ENCODE data around the gene PIK3C2G. TPM values are rescaled to one million over a fixed set of nuclear protein-coding genes. Genes with fewer than 3 reads are reported as not detected.
"Not testable (repeated sequence)": the region's sequence is repeated elsewhere in the genome, so short reads cannot be mapped to it uniquely, and the experiment has no call there.

The PIK3C2G gene
- total RNA-seq, 2 donors from 2014 or later: not detected

GRCh38 chr12:18492372-18493025 is 231.2 kb downstream of the PIK3C2G start:
- no peak for DNase-seq
- intact Hi-C loops (cut with DNase I): no loop called here
- ATAC-seq: peak in 1 of 2 donors; percentile 83

GRCh38 chr12:18496156-18496555 is 234.8 kb downstream of the PIK3C2G start:
- ATAC-seq: no peak
- intact Hi-C loops (cut with DNase I): no loop called here

DNA sequence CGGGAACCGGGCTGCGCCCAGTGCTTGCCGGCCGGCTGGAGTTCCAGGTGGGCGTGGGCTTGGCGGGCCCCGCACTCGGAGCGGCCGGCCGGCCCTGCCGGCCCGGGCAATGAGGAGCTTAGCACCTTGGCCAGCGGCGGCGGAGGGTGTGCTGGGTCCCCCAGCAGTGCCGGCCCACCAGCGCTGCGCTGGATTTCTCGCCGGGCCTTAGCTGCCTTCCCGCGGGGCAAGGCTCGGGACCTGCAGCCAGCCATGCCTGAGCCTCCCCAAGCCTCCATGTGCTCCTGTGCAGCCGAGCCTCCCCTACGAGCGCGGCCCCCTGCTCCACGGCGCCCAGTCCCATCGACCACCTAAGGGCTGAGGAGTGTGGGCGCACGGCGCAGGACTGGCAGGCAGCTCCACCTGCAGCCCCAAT is 238.8 kb downstream of the PIK3C2G start:
- DNase-seq; ATAC-seq; intact Hi-C loops (cut with DNase I): not testable (repeated sequence)

More at GRCh38 chr12:18496156-18496555, 234.8 kb downstream of the PIK3C2G start:
- DNase-seq: no peak

DNA sequence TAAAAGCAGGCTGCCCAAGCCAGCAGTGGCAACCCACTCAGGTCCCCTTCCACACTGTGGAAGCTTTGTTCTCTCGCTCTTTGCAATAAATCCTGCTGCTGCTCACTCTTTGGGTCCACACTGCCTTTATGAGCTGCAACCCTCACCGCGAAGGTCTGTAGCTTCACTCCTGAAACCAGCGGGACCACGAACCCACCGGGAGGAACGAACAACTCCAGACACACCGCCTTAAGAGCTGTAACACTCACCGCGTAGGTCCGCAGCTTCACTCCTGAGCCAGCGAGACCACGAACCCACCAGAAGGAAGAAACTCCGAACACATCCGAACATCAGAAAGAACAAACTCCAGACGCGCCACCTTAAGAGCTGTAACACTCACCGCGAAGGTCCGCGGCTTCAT is 239.4 kb downstream of the PIK3C2G start:
- intact Hi-C loops (cut with DNase I); ATAC-seq: not testable (repeated sequence)
- DNase-seq: peak; percentile 12

DNA sequence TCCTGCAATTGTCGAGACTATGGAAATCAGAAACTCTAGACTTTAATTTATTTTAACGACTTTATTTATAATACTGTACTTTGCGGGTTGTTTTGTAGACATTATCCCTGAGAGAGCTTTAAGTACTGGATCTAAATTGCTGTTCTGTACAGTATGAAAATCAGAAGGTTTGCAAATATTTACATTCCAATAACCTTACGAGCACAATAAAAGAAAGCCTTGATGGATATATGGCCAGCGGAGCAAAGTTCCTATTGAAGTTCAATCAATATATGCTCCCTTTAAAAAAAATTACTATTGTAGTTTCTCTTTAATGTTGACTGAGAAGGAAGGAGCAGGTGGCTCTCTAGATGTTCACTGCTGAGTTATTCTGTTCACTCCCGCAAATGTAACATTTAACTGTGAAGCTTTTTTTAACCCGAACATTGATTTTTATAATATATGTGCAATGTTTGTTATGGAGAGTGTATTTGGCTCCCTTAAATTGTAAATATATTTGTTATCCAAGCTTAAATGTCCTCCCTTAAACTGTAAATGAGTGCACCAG is 241.2 kb downstream of the PIK3C2G start:
- intact Hi-C loops (cut with DNase I): no loop called here
- no peak for DNase-seq
- no peak for ATAC-seq

DNA sequence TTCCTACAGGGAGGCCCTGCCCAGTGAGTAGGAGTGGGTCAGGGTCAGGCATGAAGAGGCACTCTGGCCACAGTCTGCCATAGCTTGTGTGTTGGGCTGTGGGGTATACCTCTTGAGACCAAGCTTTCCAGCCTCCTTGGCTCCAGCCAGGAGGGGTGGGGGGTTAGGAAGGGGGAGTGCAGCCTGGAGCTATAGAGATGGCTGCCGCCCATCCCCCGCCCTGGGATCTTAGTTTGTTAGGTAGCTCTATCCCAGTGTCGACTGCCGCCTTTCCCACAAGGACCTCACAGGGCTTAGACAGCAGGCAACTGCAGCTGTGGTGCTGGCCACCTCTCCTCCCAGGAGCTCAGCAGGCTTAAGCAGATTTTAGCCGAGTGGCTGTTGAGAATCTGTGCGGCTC is 260.1 kb downstream of the PIK3C2G start:
- no peak for ATAC-seq
- intact Hi-C loops (cut with DNase I): no loop called here
- no peak for DNase-seq

DNA sequence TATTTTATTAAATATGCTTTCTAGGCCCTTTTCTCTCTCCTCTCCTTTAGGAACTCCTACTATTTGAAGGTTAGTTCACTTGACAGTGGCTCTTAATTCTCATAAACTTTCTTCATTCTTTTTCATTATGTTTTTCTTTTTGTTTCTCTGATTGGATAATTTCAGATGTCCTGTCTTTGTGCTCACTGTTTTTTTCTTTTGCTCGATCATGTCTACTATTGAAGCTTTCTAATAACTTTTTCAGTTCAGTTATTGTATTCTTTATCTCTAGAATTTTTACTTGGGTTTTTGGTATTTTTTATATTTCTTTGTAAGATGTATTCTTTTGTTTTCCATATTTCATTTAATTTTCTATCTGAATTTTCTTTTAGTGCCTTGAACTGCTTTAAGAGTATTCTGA is 261.5 kb downstream of the PIK3C2G start:
- intact Hi-C loops (cut with DNase I): no loop called here
- DNase-seq (no peak), ATAC-seq (no peak)

GRCh38 chr12:18542497-18542896 is 281.2 kb downstream of the PIK3C2G start:
- intact Hi-C loops (cut with DNase I); ATAC-seq; DNase-seq: not testable (repeated sequence)

DNA sequence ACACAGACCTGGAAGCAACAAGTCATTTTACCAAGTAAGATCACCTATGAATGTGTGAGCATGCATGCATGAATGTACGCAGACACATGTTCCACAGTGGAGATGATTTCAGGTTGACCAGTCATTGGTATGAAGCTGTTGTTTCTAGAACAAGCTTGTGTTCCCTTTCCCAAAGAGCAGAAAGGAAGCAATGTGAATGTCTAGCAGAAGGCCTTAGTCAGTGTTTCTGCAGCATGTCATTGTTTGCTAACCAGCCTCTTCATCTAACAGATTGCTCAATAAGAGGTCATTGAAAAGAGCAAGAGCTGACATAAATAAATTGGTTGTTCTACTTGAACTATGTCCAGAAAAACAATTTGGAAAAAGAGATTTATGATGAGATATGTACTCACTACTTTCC is 285.1 kb downstream of the PIK3C2G start:
- no peak for ATAC-seq
- intact Hi-C loops (cut with DNase I): no loop called here

DNA sequence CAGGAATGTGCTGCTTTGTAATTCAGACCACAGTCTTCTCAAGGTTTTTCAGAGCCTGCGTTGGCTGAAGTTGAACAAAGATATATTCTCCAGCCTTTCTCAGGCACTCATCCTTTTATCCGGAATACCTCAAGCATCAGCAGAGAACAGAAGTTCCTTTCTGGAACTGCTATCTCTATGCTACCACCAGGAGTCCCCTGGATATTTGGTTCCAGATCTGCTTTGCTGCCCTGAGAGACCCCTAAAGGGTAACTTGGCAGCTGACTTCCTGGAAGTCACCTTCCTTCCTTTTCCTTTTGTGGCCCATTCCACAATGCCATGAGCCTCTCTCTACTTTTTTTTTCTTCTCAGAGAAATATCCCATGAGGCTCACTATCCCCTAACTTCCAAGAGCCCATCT is 288.3 kb downstream of the PIK3C2G start:
- DNase-seq: no peak
- no peak for ATAC-seq
- intact Hi-C loops (cut with DNase I): no loop called here

More for the DNA sequence above, 285.1 kb downstream of the PIK3C2G start:
- DNase-seq: no peak

GRCh38 chr12:18551106-18551505 is 289.8 kb downstream of the PIK3C2G start:
- no peak for ATAC-seq
- no peak for DNase-seq
- intact Hi-C loops (cut with DNase I): no loop called here

DNA sequence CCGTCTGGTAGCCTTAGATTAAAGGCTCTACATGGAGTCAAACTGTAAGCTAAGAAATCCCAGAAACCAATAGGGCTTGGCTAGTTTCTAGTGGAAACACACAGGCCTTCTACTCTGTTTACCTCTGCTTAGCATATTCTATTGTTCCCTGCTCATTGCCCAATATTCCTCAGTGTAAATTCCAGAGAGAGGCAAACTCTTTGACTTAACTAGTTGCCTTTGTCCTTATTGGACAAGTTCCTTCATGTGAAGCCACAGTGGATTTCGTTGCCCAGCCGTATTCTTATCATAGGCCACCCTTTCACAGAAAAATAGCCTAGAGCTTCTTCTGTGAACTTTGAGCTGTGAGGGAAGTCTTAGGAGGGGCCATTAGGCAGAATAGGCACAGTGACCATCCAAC is 290.4 kb downstream of the PIK3C2G start:
- no peak for DNase-seq
- ATAC-seq: no peak
- intact Hi-C loops (cut with DNase I): loop anchor here in 1 of 2 donors (2.0 kb wide), 1 partner anchor 635 kb away; no protein-coding TSS in a partner anchor

DNA sequence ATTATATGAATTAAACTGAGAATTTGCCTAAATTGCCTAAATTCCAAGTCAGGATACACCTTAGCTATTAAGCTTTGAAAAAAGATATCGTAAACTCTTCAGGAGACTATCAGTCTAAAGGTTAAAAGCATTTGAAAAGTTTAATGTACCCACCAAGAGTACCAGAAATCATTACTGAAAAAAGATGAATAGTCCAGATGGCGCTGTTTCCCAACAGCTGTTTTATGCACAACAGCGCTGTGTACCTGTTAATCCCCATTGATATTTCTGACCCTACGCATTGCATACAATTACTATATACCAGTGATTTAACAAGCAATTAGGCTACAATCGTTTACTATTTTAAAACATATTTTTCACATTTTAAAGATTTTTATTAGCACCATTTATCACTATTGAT is 291.5 kb downstream of the PIK3C2G start:
- DNase-seq (no peak), ATAC-seq (peak in 1 of 2 donors; percentile 55)
- intact Hi-C loops (cut with DNase I): loop anchor here in 1 of 2 donors (2.0 kb wide), 1 partner anchor 634 kb away; no protein-coding TSS in a partner anchor

DNA sequence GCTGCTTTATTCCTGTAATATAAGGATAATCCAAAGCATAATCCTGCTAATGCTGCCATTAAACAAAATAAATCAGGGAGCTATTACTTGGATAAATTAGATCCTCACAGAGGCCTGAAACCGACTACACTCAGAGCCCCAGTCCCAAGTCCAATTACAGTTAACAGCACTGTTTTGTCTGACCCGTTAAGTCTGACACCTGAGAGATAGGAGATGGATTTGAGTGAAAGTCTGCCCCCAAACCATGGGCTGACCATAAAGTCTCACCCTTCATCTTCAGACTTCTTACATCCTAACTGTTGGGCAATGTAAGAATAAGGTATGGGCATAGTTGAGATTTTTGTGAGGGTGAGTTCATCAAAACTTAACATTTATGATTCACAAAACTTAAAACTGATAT is 294.8 kb downstream of the PIK3C2G start:
- no peak for DNase-seq
- ATAC-seq: no peak
- intact Hi-C loops (cut with DNase I): no loop called here

DNA sequence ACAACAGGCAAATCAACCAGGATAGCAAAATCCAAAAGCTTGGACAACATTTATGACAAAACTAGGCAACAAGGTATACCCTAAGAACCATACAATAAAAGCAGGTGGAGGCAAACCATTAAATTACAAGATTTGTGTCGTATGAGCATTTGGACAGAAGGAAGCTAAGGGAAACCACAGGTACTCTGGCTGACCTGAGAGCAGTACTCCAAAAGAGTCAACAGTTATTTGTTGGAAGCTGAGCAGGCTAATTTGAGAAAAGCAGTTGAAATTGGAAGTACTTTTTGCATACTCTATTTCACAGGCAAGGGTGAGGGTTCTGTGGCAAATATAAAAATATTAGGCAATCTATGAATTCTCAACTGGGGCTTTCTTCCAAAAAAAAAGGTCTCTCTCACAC is 297.9 kb downstream of the PIK3C2G start:
- DNase-seq (no peak), ATAC-seq (no peak)
- intact Hi-C loops (cut with DNase I): no loop called here

GRCh38 chr12:18562531-18562930 is 301.2 kb downstream of the PIK3C2G start:
- ATAC-seq: no peak
- intact Hi-C loops (cut with DNase I): no loop called here
- DNase-seq: no peak

- intact Hi-C loops (cut with DNase I): no loop called here
- DNase-seq (no peak), ATAC-seq (no peak)
Observed at GRCh38 chr12:18564306-18564705, 303.0 kb downstream of the PIK3C2G start.

DNA sequence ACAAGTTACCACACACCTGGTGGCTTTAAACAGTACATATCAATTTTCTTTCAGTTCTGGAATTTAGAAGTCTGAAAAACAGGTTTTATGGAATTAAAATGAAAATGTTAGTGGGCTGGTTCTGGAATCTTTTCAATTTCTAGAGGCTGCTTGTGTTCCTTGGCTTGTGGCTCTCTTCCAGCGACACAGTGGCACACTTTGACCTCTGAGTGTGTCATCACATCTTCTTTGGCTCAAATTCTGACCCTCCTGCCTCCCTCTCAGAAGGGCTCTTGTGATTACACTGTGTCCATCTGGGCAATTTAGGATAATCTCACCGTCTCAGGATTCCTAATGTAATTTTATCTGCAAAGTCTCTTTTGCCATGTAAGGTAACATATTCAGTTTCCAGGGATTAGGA is 306.5 kb downstream of the PIK3C2G start:
- DNase-seq (no peak), ATAC-seq (no peak)
- intact Hi-C loops (cut with DNase I): no loop called here

DNA sequence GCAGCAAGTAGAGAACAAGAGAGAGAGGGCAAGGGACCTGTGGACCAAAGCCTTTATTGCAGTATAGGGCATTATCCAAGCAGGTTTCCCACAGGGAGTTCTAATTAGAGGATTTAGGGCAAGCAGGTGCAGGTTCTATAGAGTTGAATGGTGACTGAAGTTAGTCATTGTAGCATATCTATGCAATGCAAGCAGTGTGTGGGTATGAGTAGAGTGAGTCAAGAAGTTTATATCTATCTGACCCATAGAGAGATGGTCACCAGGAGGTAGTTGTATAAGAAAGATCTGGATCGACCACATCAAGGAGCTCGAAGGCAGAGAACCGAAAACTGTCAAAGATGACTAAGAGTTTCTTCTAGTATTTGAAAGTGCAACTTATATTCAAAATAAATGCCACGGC is 309.2 kb downstream of the PIK3C2G start:
- intact Hi-C loops (cut with DNase I): no loop called here
- ATAC-seq: no peak

GRCh38 chr12:18576104-18576626 is 314.8 kb downstream of the PIK3C2G start:
- DNase-seq (no peak), ATAC-seq (peak in 1 of 2 donors; percentile 63)
- intact Hi-C loops (cut with DNase I): no loop called here

More for the DNA sequence above, 309.2 kb downstream of the PIK3C2G start:
- DNase-seq: no peak

- intact Hi-C loops (cut with DNase I): no loop called here
- no peak for ATAC-seq
Observed at GRCh38 chr12:18576648-18577047, 315.3 kb downstream of the PIK3C2G start.

More at GRCh38 chr12:18576648-18577047, 315.3 kb downstream of the PIK3C2G start:
- DNase-seq: no peak
